GM12878 (cell line): ENCODE measurements around the gene DCBLD2. TPM values are rescaled to one million over a fixed set of nuclear protein-coding genes. Genes with fewer than 3 reads are reported as not detected.

Source experiments
- ATAC-seq: fragments of 200-7000 bp; cut with Tn5 transposase; 3 replicates; pipeline ENCODE4 v1.9.1; 2020; ENCODE audit warnings: mild to moderate bottlenecking, moderate library complexity
- BruUV-seq: library from RNA; stranded (reverse); fragments of 400-500 nt; replicated peaks from 2 replicates; lab custom pipeline; 2021; lab: Mats Ljungman, UMichigan
- CTCF ChIA-PET: fragments of 300-600 bp; sonication (Branson Sonifier 250); formaldehyde crosslinking; extraction: SDS; loops from one replicate; lab custom pipeline; 2021; ENCODE audit warnings: inconsistent platforms; lab: Yijun Ruan, JAX
- POLR2A ChIA-PET: fragments of 350-600 bp; formaldehyde crosslinking; extraction: SDS; loops from one replicate; lab custom pipeline; 2021; ENCODE audit warnings: inconsistent platforms; lab: Charles Lee
- RAD21 ChIA-PET: fragments of 300-600 bp; sonication (Branson Sonifier 250); formaldehyde crosslinking; loops from one replicate; lab custom pipeline; 2023; ENCODE audit warnings: antibody characterized with exemption; ENCODE audit not compliant: unreplicated experiment; lab: Charles Lee
- SMC1A ChIA-PET: fragments of 300-600 bp; sonication (Branson Sonifier 250); formaldehyde crosslinking; loops from one replicate; lab custom pipeline; 2023; ENCODE audit not compliant: unreplicated experiment, uncharacterized antibody; lab: Charles Lee
- DNase-seq: peaks from one replicate; pipeline ENCODE4 v3.0.0-alpha.2; 2011; ENCODE audit warnings: low read depth, low spot score
- FAIRE-seq: peaks from 3 replicates; lab custom pipeline; 2011; peaks lifted over from hg19 to GRCh38; lab: Jason Lieb, UNC
- H2AFZ ChIP-seq: 2 replicates; pipeline ENCODE4 v1.6.0; 2011; ENCODE audit warnings: low read depth, low read length, control low read depth; ENCODE audit not compliant: control insufficient read depth
- H3K27ac ChIP-seq: 2 replicates; pipeline ENCODE4 v1.5.1; 2011; ENCODE audit warnings: control low read depth; ENCODE audit not compliant: control insufficient read depth, insufficient read depth
- H3K27me3 ChIP-seq, 2 experiments: replicated peaks in 1 of 2; 2 replicates each; pipeline versions ENCODE4 v1.6.0 to v1.6.1; 2011; ENCODE audit warnings: low read length in 1 of 2; ENCODE audit not compliant: control insufficient read depth in 2 of 2, insufficient read depth in 2 of 2
- H3K36me3 ChIP-seq, 2 experiments: 2 replicates each; pipeline ENCODE4 v1.5.1; 2011; ENCODE audit warnings: low read length in 1 of 2; ENCODE audit not compliant: control insufficient read depth in 2 of 2, insufficient read depth in 2 of 2
- H3K4me1 ChIP-seq: 2 replicates; pipeline ENCODE4 v1.6.1; 2011; ENCODE audit warnings: mild to moderate bottlenecking, low read length, moderate library complexity, mixed read lengths; ENCODE audit not compliant: control insufficient read depth, insufficient read depth
- H3K4me2 ChIP-seq: 2 replicates; pipeline ENCODE4 v1.6.0; 2011; ENCODE audit warnings: control low read depth; ENCODE audit not compliant: control insufficient read depth, insufficient read depth
- H3K4me3 ChIP-seq: fragments of 200-600 bp; sonication (generic); 2 replicates; pipeline ENCODE4 v1.5.1; 2016
- H3K79me2 ChIP-seq: 2 replicates; pipeline ENCODE4 v1.6.0; 2011; ENCODE audit warnings: low read length; ENCODE audit not compliant: control insufficient read depth, insufficient read depth
- H3K9ac ChIP-seq: 2 replicates; pipeline ENCODE4 v1.8.0; 2011; ENCODE audit warnings: low read length, control low read depth, mixed read lengths; ENCODE audit not compliant: control insufficient read depth, insufficient read depth
- H3K9me3 ChIP-seq: replicated peaks from 3 replicates; pipeline ENCODE4 v1.5.1; 2011; ENCODE audit warnings: mild to moderate bottlenecking, low read length; ENCODE audit not compliant: control insufficient read depth, insufficient read depth
- H4K20me1 ChIP-seq: 2 replicates; pipeline ENCODE4 v1.6.0; 2011; ENCODE audit not compliant: control insufficient read depth, insufficient read depth
- EGR1 ChIP-seq, 2 experiments: IDR thresholded peaks; 1 replicate in 1 of 2; 2 replicates in 1 of 2; pipeline ENCODE4 v1.6.1; 2011 to 2012; ENCODE audit warnings: low read depth in 2 of 2, low read length in 2 of 2, borderline replicate concordance in 1 of 2, mild to moderate bottlenecking in 1 of 2, moderate library complexity in 1 of 2
- HDAC2 ChIP-seq: fragments of 200-600 bp; sonication (generic); IDR thresholded peaks from 2 replicates; pipeline ENCODE4 v1.6.1; 2017
- HDAC6 ChIP-seq: fragments of 200-600 bp; sonication (generic); IDR thresholded peaks from one replicate; pipeline ENCODE4 v1.8.0; 2017; ENCODE audit warnings: antibody characterized with exemption; ENCODE audit not compliant: unreplicated experiment
- HDGF ChIP-seq: fragments of 450-650 bp; IDR thresholded peaks from 2 replicates; pipeline ENCODE4 v1.6.1; 2016; ENCODE audit warnings: antibody characterized with exemption
- JUND ChIP-seq: IDR thresholded peaks from 2 replicates; pipeline ENCODE4 v1.6.1; 2012; ENCODE audit warnings: low read depth, mild to moderate bottlenecking, low read length, improper control_type of control experiment, moderate library complexity
- NFXL1 ChIP-seq: fragments of 450-650 bp; IDR thresholded peaks from 2 replicates; pipeline ENCODE4 v1.6.1; 2017; ENCODE audit warnings: antibody characterized with exemption, mild to moderate bottlenecking, borderline replicate concordance
- PAX8 ChIP-seq: fragments of 450-650 bp; IDR thresholded peaks from 2 replicates; pipeline ENCODE4 v1.6.1; 2017; ENCODE audit warnings: mild to moderate bottlenecking, moderate library complexity
- PML ChIP-seq: IDR thresholded peaks from 2 replicates; pipeline ENCODE4 v1.6.1; 2012; ENCODE audit warnings: low read length, inconsistent platforms
- PRDM15 ChIP-seq: fragments of 450-650 bp; formaldehyde crosslinking; IDR thresholded peaks from 2 replicates; pipeline ENCODE4 v1.4.0; 2020; ENCODE audit warnings: mild to moderate bottlenecking, moderate library complexity
- RB1 ChIP-seq: fragments of 450-650 bp; formaldehyde crosslinking; IDR thresholded peaks from 2 replicates; pipeline ENCODE4 v1.6.1; 2017; ENCODE audit warnings: mild to moderate bottlenecking, borderline replicate concordance
- RUNX3 ChIP-seq: IDR thresholded peaks from 2 replicates; pipeline ENCODE4 v1.6.1; 2012; ENCODE audit warnings: low read length, inconsistent platforms
- SMARCA5 ChIP-seq: fragments of 450-650 bp; IDR thresholded peaks from 2 replicates; pipeline ENCODE4 v1.6.1; 2017; ENCODE audit warnings: mild to moderate bottlenecking
- SPI1 ChIP-seq: IDR thresholded peaks from 2 replicates; pipeline ENCODE4 v1.6.1; 2011; ENCODE audit warnings: low read depth, mild to moderate bottlenecking, low read length, moderate library complexity, borderline replicate concordance; ENCODE audit not compliant: insufficient read depth
- STAT3 ChIP-seq: IDR thresholded peaks from 2 replicates; pipeline ENCODE4 v1.6.1; 2011; ENCODE audit warnings: low read depth, low read length, improper control_type of control experiment
- WRNIP1 ChIP-seq: IDR thresholded peaks from 2 replicates; pipeline ENCODE4 v1.6.1; 2011; ENCODE audit warnings: low read depth, low read length, improper control_type of control experiment, borderline replicate concordance
- in situ Hi-C: fragments of 300-500 bp; cut with MboI; formaldehyde crosslinking; loops from 9 replicates; pipeline ENCODE4 v1.14.3; 2018; ENCODE audit warnings: mixed read lengths
- intact Hi-C: fragments of 100-400 bp; cut with micrococcal nuclease; formaldehyde crosslinking; loops from one replicate; pipeline ENCODE4 v1.14.2; 2022; ENCODE audit not compliant: unreplicated experiment
- polyA plus RNA-seq, 11 experiments: library from polyadenylated mRNA; depleted of rRNA in 4 of 11; unstranded in 6 of 11; stranded (reverse) in 5 of 11; fragments of >200 nt; fragmentation: Nextera tagmentation in 4 of 11; fragmentation: Illumina TruSeq in 1 of 11; extraction: Ambion mirVana in 4 of 11; extraction: Trizol in 1 of 11; gene quantifications; 1 replicate in 1 of 11; 2 replicates in 10 of 11; pipeline versions ENCODE4 v1.2.1 to v1.2.3, GENCODE V29; 2011 to 2016; ENCODE audit warnings: inconsistent platforms in 2 of 11, missing spikeins in 2 of 11, low read depth in 1 of 11
- total RNA-seq, 4 experiments: library from RNA; depleted of rRNA in 3 of 4; stranded (reverse); fragments of >200 nt in 3 of 4; fragmentation: Illumina TruSeq in 1 of 4; extraction: Trizol in 1 of 4; gene quantifications; 2 replicates each; pipeline versions ENCODE4 v1.2.1 to v1.2.3, GENCODE V29; 2013 to 2021
- TF ChIP-seq, protein P1 (sequence below): fragments of 450-650 bp; IDR thresholded peaks from 2 replicates; pipeline ENCODE4 v1.6.1; 2016; ENCODE audit warnings: mild to moderate bottlenecking

DCBLD2 gene
- total and polyA plus RNA-seq, 10 of the 15 experiments (the other 5 are each of a cell fraction or from before 2014, with no cell fraction given) = 1.6 to 5.9 (median 4.7) TPM

GRCh38 chr3:98777286-98777685 is 124.2 kb downstream of the DCBLD2 start (continued):
- TF ChIP-seq PRDM15 (CRISPR knock-in tag) = no peak
- TF ChIP-seq SMARCA5 = no peak
- no peak for TF ChIP-seq SPI1
- no peak for TF ChIP-seq RB1
- TF ChIP-seq PML = no peak
- TF ChIP-seq RUNX3 = no peak
- no peak for TF ChIP-seq NFXL1
- TF ChIP-seq, all 136 proteins: peak for 0

DNA sequence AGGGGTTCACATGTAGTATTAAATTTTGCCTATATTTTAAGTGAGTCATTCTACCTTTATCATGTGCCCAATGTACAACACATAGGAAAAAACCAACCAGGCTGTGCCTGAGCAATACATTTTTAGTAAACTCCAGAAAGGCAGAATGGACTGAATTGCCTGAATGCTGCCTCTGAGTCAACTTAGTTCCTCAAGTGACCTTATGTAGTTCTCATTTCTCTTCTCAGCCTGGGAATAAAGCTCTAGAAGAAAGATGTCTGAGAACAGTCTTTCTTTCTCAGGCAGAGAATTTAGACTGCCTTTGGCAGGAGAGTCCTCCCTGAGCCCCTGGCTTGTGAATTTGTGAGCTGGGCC is 125.4 kb downstream of the DCBLD2 start:
- CTCF ChIA-PET = interaction anchor here (1.1 to 2.1 kb wide), 2 partner anchors 23 to 163 kb away, joined by 3 to 8 read pairs; no protein-coding TSS in a partner anchor
- Histone ChIP-seq H3K36me3 (peaks cover 2 to 4% of the 10 kb centered on the region in 2 experiments; a peak in 2 of 4 replicates), H3K9ac (no peak overlapping the region), H2AFZ (no peak overlapping the region), H3K9me3 (no peaks in the 10 kb centered on the region), H3K4me3 (no peak overlapping the region), H3K27me3 (no peaks in the 10 kb centered on the region), H4K20me1 (no peaks in the 10 kb centered on the region), H3K4me1 (no peaks in the 10 kb centered on the region), H3K4me2 (no peak overlapping the region), H3K27ac (no peak overlapping the region), H3K79me2 (no peaks in the 10 kb centered on the region)
- no TSS peak for BruUV-seq
- SMC1A ChIA-PET = interaction anchor here (1.0 to 4.3 kb wide), 6 partner anchors 10 to 164 kb away, joined by 3 to 13 read pairs (median 4); no protein-coding TSS in a partner anchor
- RAD21 ChIA-PET = no interaction called here
- intact Hi-C loops (no loop called here), in situ Hi-C loops (no loop called here)
- POLR2A ChIA-PET = interaction anchor here (0.5 to 1.0 kb wide), 2 partner anchors 37 to 1516 kb away, joined by 3 read pairs; no protein-coding TSS in a partner anchor
- FAIRE-seq (no peak), DNase-seq (no peak), ATAC-seq (no peak)
- no peak for TF ChIP-seq HDGF
- TF ChIP-seq JUND = no peak
- TF ChIP-seq WRNIP1 = no peak
- no peak for TF ChIP-seq STAT3
- TF ChIP-seq PRDM15 (CRISPR knock-in tag) = no peak
- no peak for TF ChIP-seq HDAC2
- no peak for TF ChIP-seq HDAC6
- TF ChIP-seq, protein P1, sequence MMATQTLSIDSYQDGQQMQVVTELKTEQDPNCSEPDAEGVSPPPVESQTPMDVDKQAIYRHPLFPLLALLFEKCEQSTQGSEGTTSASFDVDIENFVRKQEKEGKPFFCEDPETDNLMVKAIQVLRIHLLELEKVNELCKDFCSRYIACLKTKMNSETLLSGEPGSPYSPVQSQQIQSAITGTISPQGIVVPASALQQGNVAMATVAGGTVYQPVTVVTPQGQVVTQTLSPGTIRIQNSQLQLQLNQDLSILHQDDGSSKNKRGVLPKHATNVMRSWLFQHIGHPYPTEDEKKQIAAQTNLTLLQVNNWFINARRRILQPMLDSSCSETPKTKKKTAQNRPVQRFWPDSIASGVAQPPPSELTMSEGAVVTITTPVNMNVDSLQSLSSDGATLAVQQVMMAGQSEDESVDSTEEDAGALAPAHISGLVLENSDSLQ = no peak
- TF ChIP-seq EGR1 (IDR thresholded peaks at IDR 0.05; ENCODE audit: borderline replicate concordance in 1 of 2, low read depth in 2 of 2, low read length in 2 of 2) = no peak
- no peak for TF ChIP-seq PAX8
